ENCODE results near the gene KAT2B.

- TF ChIP-seq CTCF (conservative IDR thresholded peaks at IDR 0.05; ENCODE audit: low read depth, low read length): no peak
- TF ChIP-seq EZH2 (IDR thresholded peaks at IDR 0.05; ENCODE audit: borderline replicate concordance, low read depth, low read length, poor library complexity, severe bottlenecking): no peak
These were observed 160.9 kb downstream of the KAT2B start for GRCh38 chr3:20201143-20201542.
